Stomach (tissue), 9 donors: ENCODE results near the gene HCRT. TPM values are rescaled to one million over a fixed set of nuclear protein-coding genes. Genes with fewer than 3 reads are reported as not detected.
A peak's percentile ranks its signal among the peaks of the same experiment; 100 is the strongest.

Experiments used
- DNase-seq, 2 donors: peaks; one replicate each; pipeline versions ENCODE4 v3.0.0 to v3.0.0-alpha.2; 2013 to 2019
- H3K27ac ChIP-seq, 5 donors: fragments of 200-600 bp in 4 of 5; sonication (generic) in 4 of 5; one replicate each; pipeline ENCODE4 v1.5.1; 2013 to 2019; ENCODE audit warnings: mild to moderate bottlenecking in 1 of 5, moderate library complexity in 1 of 5
- H3K27me3 ChIP-seq, 3 donors: fragments of 200-600 bp; sonication (generic); one replicate each; pipeline ENCODE4 v1.5.1; 2017 to 2019; ENCODE audit warnings: mixed run types in 1 of 3
- H3K36me3 ChIP-seq, 4 donors: fragments of 200-600 bp; sonication (generic); 1 replicate in 3 of 4; 2 replicates in 1 of 4; pipeline ENCODE4 v1.5.1; 2016 to 2019
- H3K4me1 ChIP-seq, 4 donors: fragments of 200-600 bp; sonication (generic); one replicate each; pipeline ENCODE4 v1.5.1; 2016 to 2019
- H3K4me3 ChIP-seq, 4 donors: fragments of 200-600 bp; sonication (generic) in 3 of 4; one replicate each; pipeline ENCODE4 v1.5.1; 2016 to 2019; ENCODE audit warnings: mild to moderate bottlenecking in 1 of 4
- H3K9me3 ChIP-seq, 4 donors: fragments of 200-600 bp; sonication (generic); one replicate each; pipeline ENCODE4 v1.5.1; 2016 to 2019
- EP300 ChIP-seq: sonication (generic); formaldehyde crosslinking; IDR thresholded peaks from one replicate; pipeline ENCODE4 v1.6.1; 2017; ENCODE audit warnings: antibody characterized with exemption
- POLR2A ChIP-seq, 4 donors: fragments of 450-650 bp; IDR thresholded peaks; one replicate each; pipeline ENCODE4 v1.6.1; 2016; ENCODE audit warnings: antibody characterized with exemption in 4 of 4, control low read depth in 2 of 4, mild to moderate bottlenecking in 1 of 4, moderate library complexity in 1 of 4
- POLR2AphosphoS5 ChIP-seq, 3 donors: sonication (generic); formaldehyde crosslinking; IDR thresholded peaks; one replicate each; pipeline ENCODE4 v1.6.1; 2016; ENCODE audit warnings: antibody characterized with exemption in 3 of 3
- whole genome bisulfite sequencing, 5 donors: extraction: QIAGEN DNeasy Blood & Tissue Kit in 3 of 5; methylation state at CpG; one replicate each; pipeline versions ENCODE4 v1.1.5 to v1.1.7; 2013 to 2018; 5-methylcytosine and 5-hydroxymethylcytosine counted together
- intact Hi-C: fragments of 100-400 bp; cut with DNase I; formaldehyde crosslinking; loops from one replicate; pipeline ENCODE4 v1.15.1; 2023; ENCODE audit warnings: low total_unique reads
- polyA plus RNA-seq, 3 donors: library from polyadenylated mRNA; stranded (reverse); fragments of 200-250 nt; gene quantifications; one replicate each; pipeline ENCODE4 v1.2.3, GENCODE V29; 2013
- total RNA-seq, 5 donors: library from RNA; depleted of rRNA; stranded (reverse); fragments of >200 nt; gene quantifications; one replicate each; pipeline versions ENCODE4 v1.1.0 to v1.2.3, GENCODE V29; 2014 to 2016
- TF ChIP-seq, protein P1 (sequence below), 7 experiments: fragments of 450-650 bp in 4 of 7; fragments of 200-600 bp in 3 of 7; sonication (generic) in 3 of 7; IDR thresholded peaks; one replicate each; pipeline ENCODE4 v1.5.1; 2016 to 2019; ENCODE audit warnings: antibody characterized with exemption in 7 of 7, control low read depth in 2 of 7, mild to moderate bottlenecking in 1 of 7
- donor health status: healthy with polysubstance abuse.
- donor health status: Bipolar disorder and iron deficiency.
- donor health status: healthy.

The HCRT gene
- total and polyA plus RNA-seq, 8 donors: not detected

DNA sequence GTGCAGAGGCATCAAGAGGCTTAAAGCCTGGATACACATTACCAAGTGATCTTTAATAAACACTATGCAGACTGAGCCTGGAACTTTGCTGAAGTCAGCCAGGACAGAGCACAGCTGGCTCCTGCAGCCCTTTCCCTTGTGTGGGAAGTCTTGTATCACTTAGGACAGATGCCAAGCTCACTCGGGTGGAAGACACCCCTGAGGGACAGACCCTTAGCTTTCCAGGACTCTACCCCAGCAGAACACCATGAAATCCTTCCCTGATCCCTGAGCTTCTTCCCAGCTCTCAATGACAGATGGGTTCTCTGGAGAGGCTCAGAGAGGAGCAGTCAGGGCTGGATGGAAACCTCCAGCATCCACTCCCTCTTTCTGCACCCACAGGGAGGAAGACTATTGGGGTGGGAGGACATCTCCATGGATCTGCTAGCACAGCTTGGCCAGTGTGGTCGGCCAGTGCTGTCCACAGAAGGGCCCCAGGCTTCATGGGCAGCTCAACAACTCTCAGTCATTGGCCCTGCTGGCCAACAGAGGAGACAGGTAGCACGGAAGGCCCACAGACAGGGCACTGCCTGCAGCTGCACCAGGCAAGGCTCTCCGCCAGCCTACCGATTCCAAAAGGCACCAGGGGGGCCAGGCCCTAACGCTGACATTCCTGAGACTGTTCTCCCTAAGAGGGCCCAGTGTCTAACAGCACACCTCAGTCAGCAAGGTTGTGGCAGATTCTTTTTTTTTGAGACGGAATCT lies 46.3 kb downstream of the HCRT start:
- TF ChIP-seq EP300: no peak
- TF ChIP-seq POLR2A (IDR thresholded peaks at IDR 0.05): no peak
- no peak for TF ChIP-seq POLR2AphosphoS5 (IDR thresholded peaks at IDR 0.05)
- TF ChIP-seq, protein P1, sequence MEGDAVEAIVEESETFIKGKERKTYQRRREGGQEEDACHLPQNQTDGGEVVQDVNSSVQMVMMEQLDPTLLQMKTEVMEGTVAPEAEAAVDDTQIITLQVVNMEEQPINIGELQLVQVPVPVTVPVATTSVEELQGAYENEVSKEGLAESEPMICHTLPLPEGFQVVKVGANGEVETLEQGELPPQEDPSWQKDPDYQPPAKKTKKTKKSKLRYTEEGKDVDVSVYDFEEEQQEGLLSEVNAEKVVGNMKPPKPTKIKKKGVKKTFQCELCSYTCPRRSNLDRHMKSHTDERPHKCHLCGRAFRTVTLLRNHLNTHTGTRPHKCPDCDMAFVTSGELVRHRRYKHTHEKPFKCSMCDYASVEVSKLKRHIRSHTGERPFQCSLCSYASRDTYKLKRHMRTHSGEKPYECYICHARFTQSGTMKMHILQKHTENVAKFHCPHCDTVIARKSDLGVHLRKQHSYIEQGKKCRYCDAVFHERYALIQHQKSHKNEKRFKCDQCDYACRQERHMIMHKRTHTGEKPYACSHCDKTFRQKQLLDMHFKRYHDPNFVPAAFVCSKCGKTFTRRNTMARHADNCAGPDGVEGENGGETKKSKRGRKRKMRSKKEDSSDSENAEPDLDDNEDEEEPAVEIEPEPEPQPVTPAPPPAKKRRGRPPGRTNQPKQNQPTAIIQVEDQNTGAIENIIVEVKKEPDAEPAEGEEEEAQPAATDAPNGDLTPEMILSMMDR (IDR thresholded peaks at IDR 0.05): no peak
- Histone ChIP-seq H3K27me3 (no peaks in the 10 kb centered on the region), H3K9me3 (no peaks in the 10 kb centered on the region), H3K27ac (peak overlapping the region; percentile 52 to 94 (median 81)), H3K4me1 (peaks cover 72 to 93% (median 81%) of the 10 kb centered on the region in 4 donors), H3K36me3 (peaks cover 7 to 39% (median 24%) of the 10 kb centered on the region in 4 donors), H3K4me3 (no peak overlapping the region)
- 30 to 65% (median 41%) methylated on average over 6 to 7 of the region's 7 CpGs for WGBS, 5 donors
- intact Hi-C loops: no loop called here
- DNase-seq: peak in 1 of 2 donors; percentile 70

DNA sequence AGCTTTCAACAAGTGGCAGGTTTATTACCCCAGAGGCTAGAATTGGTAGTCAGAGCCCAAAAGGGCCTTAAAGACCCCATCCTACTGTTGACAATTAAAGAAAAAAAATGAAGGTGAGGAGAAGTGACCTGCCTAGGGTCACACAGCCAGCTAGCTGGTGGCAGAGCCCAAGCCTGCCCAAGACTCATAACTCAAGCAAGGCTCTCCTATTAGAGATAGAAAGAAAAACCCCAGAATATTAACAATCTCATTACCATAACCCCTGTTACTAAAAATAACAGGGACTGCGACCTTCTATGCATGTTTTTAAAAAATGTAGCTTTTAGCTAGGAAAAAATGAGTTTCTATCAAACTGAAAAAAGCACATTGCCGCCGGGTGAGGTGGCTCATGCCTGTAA lies 48.6 kb downstream of the HCRT start:
- Histone ChIP-seq H3K4me1 (peaks cover 75 to 93% (median 84%) of the 10 kb centered on the region in 4 donors), H3K4me3 (peak overlapping the region in 3 of 4 donors; percentile 1 to 32 (median 26)), H3K27ac (peak overlapping the region; percentile 81 to 95 (median 84)), H3K36me3 (peaks cover 7 to 27% (median 14%) of the 10 kb centered on the region in 4 donors), H3K27me3 (no peaks in the 10 kb centered on the region), H3K9me3 (no peaks in the 10 kb centered on the region)
- DNase-seq: no peak
- WGBS, 5 donors: 50 to 73% (median 61%) methylated on average over 3 of the region's 3 CpGs
- intact Hi-C loops: no loop called here
- TF ChIP-seq POLR2AphosphoS5 (IDR thresholded peaks at IDR 0.05) (no peak), POLR2A (IDR thresholded peaks at IDR 0.05) (no peak), EP300 (no peak)
- TF ChIP-seq, protein P1 (IDR thresholded peaks at IDR 0.05): no peak

DNA sequence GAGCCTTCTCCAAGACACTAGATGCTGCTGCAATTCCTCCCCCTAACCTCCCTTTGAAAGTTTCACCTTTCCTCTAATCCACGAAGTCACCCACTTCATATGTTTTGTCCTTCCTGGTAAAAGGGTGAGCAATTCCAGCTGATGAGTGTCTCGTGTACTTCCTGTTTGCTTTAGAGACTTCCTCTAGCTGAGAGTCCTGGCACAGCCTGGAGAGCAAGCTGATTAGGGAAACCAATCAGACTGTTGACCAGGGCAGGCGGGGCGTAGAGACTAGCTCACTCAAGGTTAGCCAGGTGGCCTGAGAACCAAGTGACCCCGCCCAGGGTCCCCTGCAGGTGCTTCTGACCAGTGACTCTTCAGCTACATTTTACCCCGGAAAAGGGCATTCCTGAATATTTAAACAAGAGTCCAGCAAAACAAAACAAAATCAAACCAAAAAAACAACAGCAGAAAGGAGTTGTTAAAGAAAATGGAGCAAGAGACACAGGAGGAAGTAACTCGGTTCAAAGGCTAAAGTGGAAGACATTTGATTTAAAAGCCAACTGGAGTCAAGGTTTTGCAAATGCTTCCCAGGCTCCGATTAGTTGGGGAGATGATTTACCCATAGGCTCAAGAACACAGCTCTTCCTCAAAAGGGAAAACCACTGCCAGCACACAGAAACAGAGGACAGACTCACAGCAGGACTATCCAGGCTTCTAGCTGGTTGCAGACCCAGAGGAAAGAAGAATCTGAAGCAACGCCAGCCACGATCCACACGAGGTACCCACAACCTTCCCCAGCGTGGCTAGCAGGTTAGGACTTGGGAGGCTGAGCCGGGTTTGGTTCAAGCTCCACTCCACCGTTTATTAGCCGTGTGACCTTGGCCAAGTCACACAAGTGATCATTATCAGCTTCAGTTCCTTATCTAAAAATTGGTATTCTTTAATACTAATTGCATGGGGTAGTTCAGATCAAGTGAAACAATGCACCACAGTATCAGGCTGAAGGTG lies 49.3 kb downstream of the HCRT start:
- Histone ChIP-seq H3K27me3 (no peaks in the 10 kb centered on the region), H3K4me1 (peaks cover 81 to 97% (median 87%) of the 10 kb centered on the region in 4 donors), H3K27ac (peak overlapping the region; percentile 81 to 95 (median 84)), H3K9me3 (no peaks in the 10 kb centered on the region), H3K4me3 (peak overlapping the region in 3 of 4 donors; percentile 1 to 32 (median 26)), H3K36me3 (peaks cover 2 to 20% (median 7%) of the 10 kb centered on the region in 4 donors)
- intact Hi-C loops: no loop called here
- TF ChIP-seq POLR2AphosphoS5 (IDR thresholded peaks at IDR 0.05): peak; percentile 70 to 95 (median 88)
- TF ChIP-seq, protein P1 (IDR thresholded peaks at IDR 0.05): no peak
- 15 to 39% (median 25%) methylated on average over 15 of the region's 15 CpGs for WGBS, 5 donors
- peak; percentile 91 to 94 for DNase-seq

DNA sequence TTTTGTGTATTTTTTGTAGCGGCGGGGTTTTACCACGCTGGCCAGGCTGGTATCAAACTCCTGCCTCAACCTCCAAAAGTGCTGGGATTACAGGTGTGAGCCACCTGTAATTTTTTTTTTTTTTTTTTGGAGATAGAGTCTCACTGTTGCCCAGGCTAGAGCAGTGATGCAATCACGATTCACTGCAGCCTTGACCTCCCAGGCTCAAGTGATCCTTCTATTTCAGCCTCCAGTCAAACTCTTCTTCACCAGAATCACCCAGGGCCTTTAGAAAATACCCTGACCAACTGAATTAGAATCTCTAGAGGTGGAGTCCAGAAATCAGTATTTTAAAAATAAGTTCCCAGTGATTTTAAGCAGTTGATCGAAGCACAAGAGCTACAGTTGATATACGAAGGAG lies 50.1 kb downstream of the HCRT start:
- no peaks in the 10 kb centered on the region for H3K9me3 ChIP-seq
- H3K36me3 ChIP-seq: peaks cover 3 to 20% (median 7%) of the 10 kb centered on the region in 4 donors
- peaks cover 86 to 100% (median 92%) of the 10 kb centered on the region in 4 donors for H3K4me1 ChIP-seq
- H3K27me3 ChIP-seq: no peaks in the 10 kb centered on the region
- TF ChIP-seq, protein P1 (IDR thresholded peaks at IDR 0.05): no peak
- TF ChIP-seq EP300 (no peak), POLR2AphosphoS5 (IDR thresholded peaks at IDR 0.05) (no peak), POLR2A (IDR thresholded peaks at IDR 0.05) (no peak)
- peak overlapping the region; percentile 81 to 95 (median 84) for H3K27ac ChIP-seq
- intact Hi-C loops: no loop called here
- WGBS, 5 donors: 57 to 68% (median 66%) methylated on average over 6 of the region's 6 CpGs
- H3K4me3 ChIP-seq: no peak overlapping the region
- DNase-seq: no peak
